Nephron progenitor cell (in vitro differentiated cells): ENCODE data around the gene NPTX1.

Source experiments
- DNase-seq: peaks from one replicate; pipeline ENCODE4 v3.0.0; 2021
- H3K27ac Mint-ChIP-seq: 2 replicates; pipeline ENCODE4 v1.8.0; 2021; ENCODE audit warnings: mild to moderate bottlenecking, moderate library complexity, mixed read lengths
- H3K27me3 Mint-ChIP-seq: 2 replicates; pipeline ENCODE4 v1.8.0; 2021; ENCODE audit warnings: mild to moderate bottlenecking, low read depth, mixed read lengths; ENCODE audit not compliant: poor library complexity
- H3K36me3 Mint-ChIP-seq: 2 replicates; pipeline ENCODE4 v1.8.0; 2021; ENCODE audit warnings: low read depth, mixed read lengths
- H3K4me1 Mint-ChIP-seq: 2 replicates; pipeline ENCODE4 v1.8.0; 2021; ENCODE audit warnings: mixed read lengths
- H3K4me3 Mint-ChIP-seq: 2 replicates; pipeline ENCODE4 v1.8.0; 2021; ENCODE audit warnings: mild to moderate bottlenecking, moderate library complexity, mixed read lengths
- H3K9me3 Mint-ChIP-seq: 2 replicates; pipeline ENCODE4 v1.8.0; 2021; ENCODE audit warnings: mild to moderate bottlenecking, moderate library complexity, mixed read lengths
- CTCF ChIP-seq: fragments of 200-600 bp; sonication (generic); IDR thresholded peaks from 2 replicates; pipeline ENCODE4 v1.5.0; 2021; ENCODE audit warnings: antibody characterized with exemption

The NPTX1 gene

GRCh38 chr17:80424261-80424660, 52.1 kb downstream of the NPTX1 start:
- DNase-seq, result no peak
- Mint-ChIP-seq H3K9me3 (no peaks in the 10 kb centered on the region), H3K36me3 (no peaks in the 10 kb centered on the region), H3K4me3 (no peak overlapping the region), H3K27me3 (peaks cover 12% of the 10 kb centered on the region), H3K4me1 (no peaks in the 10 kb centered on the region), H3K27ac (no peak overlapping the region)
- no peak for TF ChIP-seq CTCF

- Mint-ChIP-seq H3K9me3 (no peaks in the 10 kb centered on the region), H3K27ac (no peak overlapping the region), H3K27me3 (peaks cover 12% of the 10 kb centered on the region), H3K4me1 (no peaks in the 10 kb centered on the region), H3K4me3 (no peak overlapping the region), H3K36me3 (no peaks in the 10 kb centered on the region)
- DNase-seq, result no peak
- TF ChIP-seq CTCF, result no peak
Measured at GRCh38 chr17:80423536-80424225, 52.7 kb downstream of the NPTX1 start.

GRCh38 chr17:80422981-80423380, 53.4 kb downstream of the NPTX1 start:
- Mint-ChIP-seq H3K27me3 (peaks cover 12% of the 10 kb centered on the region), H3K4me1 (peaks cover under 1% of the 10 kb centered on the region), H3K9me3 (no peaks in the 10 kb centered on the region), H3K36me3 (peaks cover 6% of the 10 kb centered on the region), H3K27ac (no peak overlapping the region), H3K4me3 (no peak overlapping the region)
- no peak for TF ChIP-seq CTCF
- DNase-seq, result no peak

- no peak overlapping the region for H3K4me3 Mint-ChIP-seq
- no peaks in the 10 kb centered on the region for H3K9me3 Mint-ChIP-seq
- no peak overlapping the region for H3K27ac Mint-ChIP-seq
- DNase-seq, result no peak
- H3K27me3 Mint-ChIP-seq, result peaks cover 12% of the 10 kb centered on the region
- TF ChIP-seq CTCF, result no peak
- H3K36me3 Mint-ChIP-seq, result peaks cover 14% of the 10 kb centered on the region
- H3K4me1 Mint-ChIP-seq, result peaks cover 8% of the 10 kb centered on the region
Measured at GRCh38 chr17:80422276-80422675, 54.1 kb downstream of the NPTX1 start.

- DNase-seq, result no peak
- Mint-ChIP-seq H3K27ac (no peak overlapping the region), H3K9me3 (no peaks in the 10 kb centered on the region), H3K27me3 (peaks cover 14% of the 10 kb centered on the region), H3K4me3 (no peak overlapping the region), H3K36me3 (peaks cover 17% of the 10 kb centered on the region), H3K4me1 (peaks cover 15% of the 10 kb centered on the region)
- no peak for TF ChIP-seq CTCF
Measured at GRCh38 chr17:80421381-80422090, 54.9 kb downstream of the NPTX1 start.

GRCh38 chr17:80419255-80419654, 57.2 kb downstream of the NPTX1 start:
- peaks cover 31% of the 10 kb centered on the region for H3K4me1 Mint-ChIP-seq
- H3K27me3 Mint-ChIP-seq, result peaks cover 9% of the 10 kb centered on the region
- H3K4me3 Mint-ChIP-seq, result no peak overlapping the region
- no peak for TF ChIP-seq CTCF
- H3K9me3 Mint-ChIP-seq, result no peaks in the 10 kb centered on the region
- no peak for DNase-seq
- H3K36me3 Mint-ChIP-seq, result peaks cover 17% of the 10 kb centered on the region
- no peak overlapping the region for H3K27ac Mint-ChIP-seq
